ENCODE data around the gene HPCAL4. TPM values are rescaled to one million over a fixed set of nuclear protein-coding genes. Genes with fewer than 3 reads are reported as not detected.
A peak's percentile ranks its signal among the peaks of the same experiment; 100 is the strongest.

The HPCAL4 gene
- total RNA-seq, 4 donors from 2014 or later = 0.14 to 0.16 TPM; not detected in 2

DNA sequence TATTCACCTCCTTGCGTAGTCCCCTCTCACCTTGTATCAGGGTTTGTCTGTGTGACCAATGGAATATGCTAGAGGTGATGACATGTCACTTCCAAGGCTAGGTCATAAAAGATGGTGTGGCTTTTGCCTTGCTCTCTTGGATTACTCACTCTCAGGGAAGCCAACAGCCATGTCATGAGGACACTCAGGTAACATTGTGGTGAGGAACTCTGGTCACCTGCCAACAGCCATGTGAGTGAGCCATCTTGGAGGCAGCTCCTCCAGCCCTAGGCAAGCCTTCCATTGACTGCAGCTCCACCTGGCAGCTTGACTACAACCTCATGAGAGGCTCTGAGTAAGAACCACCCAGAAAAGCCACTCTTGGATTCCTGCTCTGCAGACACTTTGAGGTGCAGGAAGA lies 40.8 kb downstream of the HPCAL4 start:
- no peak for DNase-seq
- Histone ChIP-seq H3K4me1 (peaks cover 0 to 3% (median 0%) of the 10 kb centered on the region in 4 donors), H3K9me3 (no peaks in the 10 kb centered on the region), H3K36me3 (no peaks in the 10 kb centered on the region), H3K27ac (no peak overlapping the region), H3K4me3 (no peak overlapping the region), H3K27me3 (peaks cover 16% of the 10 kb centered on the region)
- in situ Hi-C loops (cut with MboI; ENCODE audit: low pct_ligation_motif_present in 1 of 4, low pct_unique_long_range_greater_than_20kb in 1 of 4, low sequenced_read_pairs in 3 of 4) (loop anchor here in 1 of 4 donors (10.0 kb wide), 1 partner anchor 46 kb away; no protein-coding TSS in a partner anchor), intact Hi-C loops (cut with DNase I; ENCODE audit: low total_unique reads) (no loop called here)
- 89% methylated on average over 1 of the region's 1 CpG; no CpG with 5 or more reads in 1 of the 2 donors for WGBS, 2 donors (ENCODE audit: low coverage in 1 of 2)
- no peak for TF ChIP-seq EP300 (IDR thresholded peaks at IDR 0.05; ENCODE audit: low read depth)
- TF ChIP-seq POLR2A (IDR thresholded peaks at IDR 0.05) = no peak
- TF ChIP-seq, protein P1, sequence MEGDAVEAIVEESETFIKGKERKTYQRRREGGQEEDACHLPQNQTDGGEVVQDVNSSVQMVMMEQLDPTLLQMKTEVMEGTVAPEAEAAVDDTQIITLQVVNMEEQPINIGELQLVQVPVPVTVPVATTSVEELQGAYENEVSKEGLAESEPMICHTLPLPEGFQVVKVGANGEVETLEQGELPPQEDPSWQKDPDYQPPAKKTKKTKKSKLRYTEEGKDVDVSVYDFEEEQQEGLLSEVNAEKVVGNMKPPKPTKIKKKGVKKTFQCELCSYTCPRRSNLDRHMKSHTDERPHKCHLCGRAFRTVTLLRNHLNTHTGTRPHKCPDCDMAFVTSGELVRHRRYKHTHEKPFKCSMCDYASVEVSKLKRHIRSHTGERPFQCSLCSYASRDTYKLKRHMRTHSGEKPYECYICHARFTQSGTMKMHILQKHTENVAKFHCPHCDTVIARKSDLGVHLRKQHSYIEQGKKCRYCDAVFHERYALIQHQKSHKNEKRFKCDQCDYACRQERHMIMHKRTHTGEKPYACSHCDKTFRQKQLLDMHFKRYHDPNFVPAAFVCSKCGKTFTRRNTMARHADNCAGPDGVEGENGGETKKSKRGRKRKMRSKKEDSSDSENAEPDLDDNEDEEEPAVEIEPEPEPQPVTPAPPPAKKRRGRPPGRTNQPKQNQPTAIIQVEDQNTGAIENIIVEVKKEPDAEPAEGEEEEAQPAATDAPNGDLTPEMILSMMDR (IDR thresholded peaks at IDR 0.05) = no peak
- no peak for TF ChIP-seq POLR2AphosphoS5 (IDR thresholded peaks at IDR 0.05)

DNA sequence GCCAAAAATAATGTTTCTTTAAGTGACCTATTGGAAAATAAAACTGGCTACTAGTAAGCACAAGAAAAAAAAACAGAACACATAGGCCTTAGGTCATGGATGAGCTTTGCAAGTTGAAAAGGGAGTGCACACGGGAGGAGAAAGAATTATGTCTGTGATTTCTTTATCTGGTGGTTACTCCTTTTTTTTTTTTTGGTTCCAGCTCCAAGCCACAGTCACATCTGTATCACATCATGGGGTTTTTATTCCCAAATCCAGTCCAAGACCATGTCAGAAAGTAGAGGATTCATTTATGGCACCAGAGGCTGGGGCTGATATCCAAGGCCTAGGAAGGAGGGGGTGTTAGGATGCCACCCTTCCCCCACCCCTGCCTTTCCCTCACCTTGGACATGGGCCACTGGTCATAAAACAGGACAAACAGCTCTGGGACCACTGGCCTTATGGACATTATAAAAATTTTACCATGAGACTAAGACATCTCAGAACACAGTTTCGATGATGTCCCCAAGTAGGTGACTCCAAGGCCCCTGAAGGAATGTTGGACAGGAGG lies 41.5 kb downstream of the HPCAL4 start:
- H3K36me3 ChIP-seq = no peaks in the 10 kb centered on the region
- intact Hi-C loops (cut with DNase I; ENCODE audit: low total_unique reads) = no loop called here
- H3K4me3 ChIP-seq = no peak overlapping the region
- TF ChIP-seq POLR2A (IDR thresholded peaks at IDR 0.05) (no peak), POLR2AphosphoS5 (IDR thresholded peaks at IDR 0.05) (no peak), EP300 (IDR thresholded peaks at IDR 0.05; ENCODE audit: low read depth) (no peak)
- TF ChIP-seq, protein P1 (IDR thresholded peaks at IDR 0.05) = no peak
- DNase-seq = no peak
- H3K9me3 ChIP-seq = no peaks in the 10 kb centered on the region
- in situ Hi-C loops (cut with MboI; ENCODE audit: low pct_ligation_motif_present in 1 of 4, low pct_unique_long_range_greater_than_20kb in 1 of 4, low sequenced_read_pairs in 3 of 4) = loop anchor here in 1 of 4 donors (10.0 kb wide), 1 partner anchor 45 kb away; no protein-coding TSS in a partner anchor
- no peak overlapping the region for H3K27ac ChIP-seq
- H3K4me1 ChIP-seq = peaks cover 0 to 3% (median 0%) of the 10 kb centered on the region in 4 donors
- 77 to 92% methylated on average over 1 to 2 of the region's 2 CpGs for WGBS, 2 donors (ENCODE audit: low coverage in 1 of 2)
- H3K27me3 ChIP-seq = peaks cover 11% of the 10 kb centered on the region

- no peaks in the 10 kb centered on the region for H3K9me3 ChIP-seq
- no peak overlapping the region for H3K27ac ChIP-seq
- H3K4me1 ChIP-seq = no peaks in the 10 kb centered on the region
- in situ Hi-C loops (cut with MboI; ENCODE audit: low pct_ligation_motif_present in 1 of 4, low pct_unique_long_range_greater_than_20kb in 1 of 4, low sequenced_read_pairs in 3 of 4) (no loop called here), intact Hi-C loops (cut with DNase I; ENCODE audit: low total_unique reads) (no loop called here)
- WGBS, 2 donors (ENCODE audit: low coverage in 1 of 2) = 57 to 100% methylated on average over 1 to 2 of the region's 2 CpGs
- H3K27me3 ChIP-seq = no peaks in the 10 kb centered on the region
- no peak overlapping the region for H3K4me3 ChIP-seq
- H3K36me3 ChIP-seq = no peaks in the 10 kb centered on the region
- TF ChIP-seq, protein P1 (IDR thresholded peaks at IDR 0.05) = no peak
- TF ChIP-seq POLR2A (IDR thresholded peaks at IDR 0.05) = no peak
- TF ChIP-seq EP300 (IDR thresholded peaks at IDR 0.05; ENCODE audit: low read depth) = no peak
- no peak for TF ChIP-seq POLR2AphosphoS5 (IDR thresholded peaks at IDR 0.05)
- no peak for DNase-seq
Measured at GRCh38 chr1:39648496-39648895, 42.7 kb downstream of the HPCAL4 start.

DNA sequence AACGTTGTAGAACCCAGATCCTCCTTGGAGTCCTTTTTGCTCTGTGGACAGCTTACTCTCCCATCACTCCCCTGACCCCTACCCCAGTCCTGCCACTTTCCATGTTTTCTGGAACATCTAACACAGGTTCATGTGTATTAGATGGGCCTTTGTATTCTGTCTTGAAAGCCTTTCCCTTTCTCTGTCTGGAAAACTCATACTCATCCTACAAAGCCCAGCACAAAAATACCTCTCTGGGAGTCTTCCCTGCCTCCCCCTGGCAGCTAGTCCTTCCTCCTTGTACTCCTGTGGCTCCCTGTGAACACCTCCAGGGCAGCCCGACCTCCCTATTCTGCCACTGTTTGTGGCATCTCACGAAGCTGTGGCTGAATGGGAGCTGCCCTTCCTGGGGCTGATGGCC lies 44.0 kb downstream of the HPCAL4 start:
- 73 to 83% methylated on average over 1 to 3 of the region's 3 CpGs for WGBS, 2 donors (ENCODE audit: low coverage in 1 of 2)
- in situ Hi-C loops (cut with MboI; ENCODE audit: low pct_ligation_motif_present in 1 of 4, low pct_unique_long_range_greater_than_20kb in 1 of 4, low sequenced_read_pairs in 3 of 4) = no loop called here
- Histone ChIP-seq H3K4me3 (no peak overlapping the region), H3K36me3 (no peaks in the 10 kb centered on the region), H3K27ac (peak overlapping the region; percentile 33 to 62 (median 53)), H3K4me1 (no peaks in the 10 kb centered on the region), H3K9me3 (no peaks in the 10 kb centered on the region), H3K27me3 (no peaks in the 10 kb centered on the region)
- DNase-seq = no peak
- intact Hi-C loops (cut with DNase I; ENCODE audit: low total_unique reads) = no loop called here
- TF ChIP-seq, protein P1 (IDR thresholded peaks at IDR 0.05) = no peak
- TF ChIP-seq POLR2AphosphoS5 (IDR thresholded peaks at IDR 0.05) (no peak), EP300 (IDR thresholded peaks at IDR 0.05; ENCODE audit: low read depth) (no peak), POLR2A (IDR thresholded peaks at IDR 0.05) (no peak)
